NK-92 treated with Interleukin-12 subunit alpha and Interleukin-12 subunit beta, amount 100 ng/mL, for 24 hours (cell line): ENCODE results near the gene DBH.

ENCODE experiments used
- DNase-seq: peaks from one replicate; lab custom pipeline; 2025; lab: John Stamatoyannopoulos, UW

Gene DBH

GRCh38 chr9:133635533-133636531 is at the start of gene DBH:
DBH (plus strand) TSS chr9:133636363; CDS start chr9:133636372, 9 bp downstream.
- no peak for DNase-seq

- DNase-seq: no peak
These were observed 49.1 kb upstream of the DBH start for GRCh38 chr9:133587051-133587450.

- no peak for DNase-seq
These were observed 48.7 kb upstream of the DBH start for GRCh38 chr9:133587466-133587865.

GRCh38 chr9:133589454-133590227 is 46.5 kb upstream of the DBH start:
- DNase-seq: no peak

GRCh38 chr9:133590231-133590855 is 45.8 kb upstream of the DBH start:
- DNase-seq: no peak

GRCh38 chr9:133591116-133591910 is 44.9 kb upstream of the DBH start:
- no peak for DNase-seq

- no peak for DNase-seq
These were observed 44.2 kb upstream of the DBH start for GRCh38 chr9:133591985-133592384.

GRCh38 chr9:133592731-133593409 is 43.3 kb upstream of the DBH start:
- DNase-seq: no peak

GRCh38 chr9:133593587-133594253 is 42.4 kb upstream of the DBH start:
- DNase-seq: no peak

- DNase-seq: no peak
These were observed 41.9 kb upstream of the DBH start for GRCh38 chr9:133594310-133594709.

- DNase-seq: no peak
These were observed 40.3 kb upstream of the DBH start for GRCh38 chr9:133595910-133596309.

- no peak for DNase-seq
These were observed 38.7 kb upstream of the DBH start for GRCh38 chr9:133597316-133597957.

- no peak for DNase-seq
These were observed 37.2 kb upstream of the DBH start for GRCh38 chr9:133598978-133599377.

GRCh38 chr9:133599470-133600173 is 36.5 kb upstream of the DBH start:
- no peak for DNase-seq

GRCh38 chr9:133600739-133601138 is 35.4 kb upstream of the DBH start:
- no peak for DNase-seq

- no peak for DNase-seq
These were observed 34.4 kb upstream of the DBH start for GRCh38 chr9:133601746-133602145.

GRCh38 chr9:133602277-133602676 is 33.9 kb upstream of the DBH start:
- DNase-seq: no peak

GRCh38 chr9:133603135-133603927 is 32.8 kb upstream of the DBH start:
- no peak for DNase-seq
